Cardiac fibroblast (primary cell): ENCODE results near the gene ATP1A4.

ENCODE experiments used
- DNase-seq, 2 donors: peaks; one replicate each; pipeline versions ENCODE4 v3.0.0 to v3.0.0-alpha.2; 2010; ENCODE audit warnings: low read depth in 2 of 2
- H3K4me3 ChIP-seq, 2 donors: replicated peaks in 1 of 2; 1 replicate in 1 of 2; 2 replicates in 1 of 2; pipeline ENCODE4 v1.5.1; 2011; ENCODE audit warnings: low read depth in 2 of 2, low read length in 2 of 2, mild to moderate bottlenecking in 2 of 2, moderate library complexity in 1 of 2
- CTCF ChIP-seq: IDR thresholded peaks from one replicate; pipeline ENCODE4 v1.5.1; 2011; ENCODE audit warnings: low read depth, mild to moderate bottlenecking, low read length, inconsistent platforms

Gene ATP1A4

GRCh38 chr1:160197231-160197630 is 45.8 kb downstream of the ATP1A4 start:
- H3K4me3 ChIP-seq, result no peak overlapping the region
- DNase-seq, result no peak
- TF ChIP-seq CTCF, result no peak

- TF ChIP-seq CTCF, result no peak
- no peak overlapping the region for H3K4me3 ChIP-seq
- no peak for DNase-seq
Observed at GRCh38 chr1:160200786-160201185, 49.4 kb downstream of the ATP1A4 start.

GRCh38 chr1:160204526-160205241 is 53.3 kb downstream of the ATP1A4 start:
- no peak for DNase-seq
- peak overlapping the region; percentile 28 to 42 for H3K4me3 ChIP-seq
- no peak for TF ChIP-seq CTCF

GRCh38 chr1:160205242-160206035 is 54.0 kb downstream of the ATP1A4 start, which contains the start of gene PEA15:
PEA15 (plus strand) TSS chr1:160205384; CDS start chr1:160211545, 6,161 bp downstream.
- DNase-seq, result peak; percentile 62 to 80
- peak within 1 kb of the TSS; percentile 94 to 98 for H3K4me3 ChIP-seq
- TF ChIP-seq CTCF, result no peak

GRCh38 chr1:160206036-160206389 is 54.6 kb downstream of the ATP1A4 start:
- no peak for TF ChIP-seq CTCF
- DNase-seq, result peak; percentile 43 to 73
- peak overlapping the region; percentile 94 to 98 for H3K4me3 ChIP-seq

- DNase-seq, result peak; percentile 88 to 92
- H3K4me3 ChIP-seq, result peak overlapping the region; percentile 94 to 98
- no peak for TF ChIP-seq CTCF
Observed at GRCh38 chr1:160206421-160207117, 55.2 kb downstream of the ATP1A4 start.
